Uterus (tissue), 4 donors: ENCODE measurements around the gene ATXN2. TPM values are rescaled to one million over a fixed set of nuclear protein-coding genes. Genes with fewer than 3 reads are reported as not detected.
"Not testable (repeated sequence)": the region's sequence is repeated elsewhere in the genome, so short reads cannot be mapped to it uniquely, and the experiment has no call there.

Experiments used
- DNase-seq, 2 donors: peaks; one replicate each; pipeline ENCODE4 v3.0.0-alpha.2; 2019 to 2020
- H3K27ac ChIP-seq, 2 donors: fragments of 200-600 bp; sonication (generic); 1 replicate in 1 of 2; 2 replicates in 1 of 2; pipeline ENCODE4 v1.5.1; 2016 to 2018
- H3K27me3 ChIP-seq, 2 donors: fragments of 200-600 bp; sonication (generic); one replicate each; pipeline ENCODE4 v1.5.1; 2018 to 2019; ENCODE audit warnings: control low read depth in 1 of 2
- H3K36me3 ChIP-seq, 2 donors: fragments of 200-600 bp; sonication (generic); one replicate each; pipeline ENCODE4 v1.5.1; 2019; ENCODE audit warnings: control low read depth in 1 of 2
- H3K4me1 ChIP-seq, 2 donors: fragments of 200-600 bp; sonication (generic); one replicate each; pipeline ENCODE4 v1.5.1; 2018 to 2019; ENCODE audit warnings: control low read depth in 1 of 2
- H3K4me3 ChIP-seq, 2 donors: fragments of 200-600 bp; sonication (generic); 1 replicate in 1 of 2; 2 replicates in 1 of 2; pipeline ENCODE4 v1.5.1; 2018 to 2019; ENCODE audit warnings: mild to moderate bottlenecking in 1 of 2
- H3K9me3 ChIP-seq, 2 donors: fragments of 200-600 bp; sonication (generic); one replicate each; pipeline ENCODE4 v1.5.1; 2019; ENCODE audit warnings: control low read depth in 1 of 2
- POLR2A ChIP-seq, 2 donors: fragments of 450-650 bp; IDR thresholded peaks; one replicate each; pipeline ENCODE4 v1.6.1; 2016; ENCODE audit warnings: antibody characterized with exemption in 2 of 2, mild to moderate bottlenecking in 1 of 2, moderate library complexity in 1 of 2
- intact Hi-C: fragments of 100-400 bp; cut with DNase I; formaldehyde crosslinking; loops from one replicate; pipeline ENCODE4 v1.15.1; 2023; ENCODE audit warnings: low total_unique reads
- small RNA-seq: library from RNA; depleted of rRNA; stranded (forward); fragments of <200 nt; gene quantifications from one replicate; pipeline ENCODE3, GENCODE V24; 2016
- total RNA-seq, 4 donors: library from RNA; depleted of rRNA in 3 of 4; stranded (reverse); fragments of >200 nt in 3 of 4; gene quantifications; one replicate each; pipeline versions ENCODE4 v1.1.0 to v1.2.4, GENCODE V29; 2014 to 2023
- TF ChIP-seq, protein P1 (sequence below), 4 experiments: fragments of 200-600 bp in 2 of 4; fragments of 450-650 bp in 2 of 4; sonication (generic) in 2 of 4; IDR thresholded peaks; one replicate each; pipeline ENCODE4 v1.5.1; 2016 to 2019; ENCODE audit warnings: antibody characterized with exemption in 4 of 4, mild to moderate bottlenecking in 2 of 4, moderate library complexity in 1 of 4
- donor health status: DM: yes; HTN: yes; CAD: no.

Gene ATXN2
- total RNA-seq, 4 donors from 2014 or later = 37.1 to 112 (median 66.0) TPM

DNA sequence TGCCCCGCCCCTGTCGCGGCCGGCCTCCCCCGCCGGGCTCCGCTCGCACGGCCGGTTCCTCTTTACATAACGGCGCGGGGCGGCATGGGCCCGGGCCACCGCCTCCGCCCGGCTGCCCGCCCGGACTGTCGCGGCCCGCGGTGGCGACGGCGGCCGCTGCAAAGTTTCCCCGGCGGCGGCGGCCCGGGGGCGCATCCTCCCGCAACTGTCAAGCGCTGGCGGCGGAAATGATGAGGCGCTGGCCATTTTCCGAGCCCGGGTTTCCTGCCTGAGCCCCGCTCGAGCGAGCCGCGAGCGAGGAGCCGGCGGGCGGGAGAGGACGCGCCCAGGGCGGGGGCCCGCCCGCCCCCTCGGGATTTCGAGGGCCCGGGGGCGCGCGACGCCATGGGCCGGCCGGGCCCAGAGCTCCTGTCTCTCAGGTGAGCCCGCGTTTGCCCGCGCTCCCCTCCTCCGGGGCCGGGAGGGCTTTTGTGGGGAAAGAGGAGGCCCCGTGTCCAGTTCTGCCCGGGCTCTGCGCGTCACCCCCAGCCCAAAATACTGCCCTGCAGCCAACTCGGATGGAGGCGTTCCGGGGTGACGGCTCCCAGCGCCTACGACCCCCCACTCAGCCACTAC, 193.1 kb downstream of the ATXN2 start, which contains the start of gene SH2B3:
TSS of gene SH2B3 (plus strand) at position 65 of the 615 bp plus-strand sequence. CDS start 12,223 bp downstream, outside the sequence.
- peaks cover 0 to 25% of the 10 kb centered on the region in 2 donors for H3K4me1 ChIP-seq
- peak; percentile 65 to 76 for TF ChIP-seq POLR2A (IDR thresholded peaks at IDR 0.05)
- TF ChIP-seq, protein P1, sequence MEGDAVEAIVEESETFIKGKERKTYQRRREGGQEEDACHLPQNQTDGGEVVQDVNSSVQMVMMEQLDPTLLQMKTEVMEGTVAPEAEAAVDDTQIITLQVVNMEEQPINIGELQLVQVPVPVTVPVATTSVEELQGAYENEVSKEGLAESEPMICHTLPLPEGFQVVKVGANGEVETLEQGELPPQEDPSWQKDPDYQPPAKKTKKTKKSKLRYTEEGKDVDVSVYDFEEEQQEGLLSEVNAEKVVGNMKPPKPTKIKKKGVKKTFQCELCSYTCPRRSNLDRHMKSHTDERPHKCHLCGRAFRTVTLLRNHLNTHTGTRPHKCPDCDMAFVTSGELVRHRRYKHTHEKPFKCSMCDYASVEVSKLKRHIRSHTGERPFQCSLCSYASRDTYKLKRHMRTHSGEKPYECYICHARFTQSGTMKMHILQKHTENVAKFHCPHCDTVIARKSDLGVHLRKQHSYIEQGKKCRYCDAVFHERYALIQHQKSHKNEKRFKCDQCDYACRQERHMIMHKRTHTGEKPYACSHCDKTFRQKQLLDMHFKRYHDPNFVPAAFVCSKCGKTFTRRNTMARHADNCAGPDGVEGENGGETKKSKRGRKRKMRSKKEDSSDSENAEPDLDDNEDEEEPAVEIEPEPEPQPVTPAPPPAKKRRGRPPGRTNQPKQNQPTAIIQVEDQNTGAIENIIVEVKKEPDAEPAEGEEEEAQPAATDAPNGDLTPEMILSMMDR (IDR thresholded peaks at IDR 0.05) = peak in 1 of 4 experiments; percentile 13
- H3K4me3 ChIP-seq = peak within 1 kb of the TSS; percentile 74 to 97
- H3K9me3 ChIP-seq = no peaks in the 10 kb centered on the region
- H3K36me3 ChIP-seq = no peaks in the 10 kb centered on the region
- DNase-seq = peak; percentile 78 to 80
- intact Hi-C loops = no loop called here
- H3K27ac ChIP-seq = peak within 1 kb of the TSS; percentile 89 to 90
- no peaks in the 10 kb centered on the region for H3K27me3 ChIP-seq

DNA sequence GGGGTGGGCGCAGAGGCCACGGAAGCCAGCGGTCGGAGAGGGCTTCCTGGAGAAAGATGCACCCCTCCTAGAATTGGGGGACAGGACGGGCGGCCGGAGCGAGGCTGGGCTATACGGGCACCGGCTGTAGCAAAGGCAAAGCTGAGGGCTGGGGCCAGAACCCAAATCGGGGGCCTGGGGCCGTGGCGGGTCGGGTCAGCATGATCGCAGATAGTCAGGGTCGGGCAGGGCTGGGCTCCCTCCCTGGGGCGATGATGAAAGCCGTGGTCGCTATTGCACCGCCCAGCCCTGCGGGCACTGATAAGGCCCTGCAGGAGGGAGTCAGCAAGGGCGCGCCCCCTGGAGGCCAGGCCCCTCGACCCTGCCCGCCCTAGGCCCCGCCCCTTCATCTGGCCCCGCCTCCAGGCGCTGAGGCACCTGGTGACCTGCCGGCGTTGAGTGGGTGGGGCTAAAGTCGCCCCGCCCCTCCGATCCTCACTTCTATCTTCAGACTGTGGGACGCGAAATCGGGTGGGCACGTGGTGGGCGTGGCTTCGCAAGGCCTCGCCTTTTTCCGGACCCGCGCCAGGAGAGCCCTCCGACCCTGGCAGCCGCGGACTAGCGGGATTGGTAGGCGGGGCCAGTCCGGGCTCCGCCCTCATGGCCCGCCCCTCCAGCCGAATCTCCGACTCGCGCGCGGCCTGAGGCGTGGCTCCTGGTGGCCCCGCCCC, 193.8 kb downstream of the ATXN2 start:
- intact Hi-C loops = no loop called here
- H3K4me1 ChIP-seq = peaks cover 0 to 25% of the 10 kb centered on the region in 2 donors
- H3K4me3 ChIP-seq = peak overlapping the region; percentile 74 to 97
- H3K9me3 ChIP-seq = no peaks in the 10 kb centered on the region
- DNase-seq = peak; percentile 93 to 94
- TF ChIP-seq, protein P1 (IDR thresholded peaks at IDR 0.05) = peak; percentile 38 to 58 (median 56)
- peak in 1 of 2 donors; percentile 28 for TF ChIP-seq POLR2A (IDR thresholded peaks at IDR 0.05)
- no peaks in the 10 kb centered on the region for H3K36me3 ChIP-seq
- H3K27me3 ChIP-seq = no peaks in the 10 kb centered on the region
- peak overlapping the region; percentile 89 to 90 for H3K27ac ChIP-seq

DNA sequence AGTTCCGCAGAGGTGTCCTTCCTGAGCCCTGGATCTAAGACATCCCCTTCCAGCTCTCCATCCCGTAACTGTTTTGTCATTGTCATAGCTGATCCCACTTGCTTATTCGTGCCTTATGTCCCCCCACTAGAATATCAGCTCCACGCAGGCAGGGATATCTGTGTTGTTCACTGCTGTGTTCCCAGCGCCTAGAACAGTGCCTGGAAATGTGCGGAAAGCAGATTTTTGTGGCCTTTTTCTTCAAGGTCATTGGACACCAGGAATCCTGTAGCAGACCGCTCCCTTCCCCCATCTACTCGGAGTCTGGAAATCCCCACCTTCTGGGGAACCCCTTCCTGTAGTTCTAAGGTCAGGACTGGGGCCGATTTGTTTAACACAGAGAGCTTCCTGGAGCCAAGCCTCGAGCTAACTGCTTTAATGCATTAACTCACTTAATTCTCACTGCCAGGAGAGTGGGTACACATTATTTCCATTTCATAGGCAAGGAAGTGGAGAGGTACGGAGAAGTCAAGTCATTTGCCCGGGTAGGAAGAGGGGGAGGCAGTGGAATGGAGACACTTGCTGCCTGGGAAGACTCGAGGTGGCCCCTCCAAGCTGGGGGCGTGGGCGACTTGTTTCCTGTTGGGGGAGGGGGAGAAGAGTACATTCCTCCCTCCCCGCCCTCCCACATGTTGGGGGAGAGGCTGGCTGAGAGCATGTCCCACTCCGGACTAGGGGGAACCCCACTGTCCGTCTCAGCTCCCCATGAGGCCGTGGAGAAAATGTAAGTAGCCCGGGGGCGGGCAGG, 194.6 kb downstream of the ATXN2 start:
- no peaks in the 10 kb centered on the region for H3K27me3 ChIP-seq
- H3K36me3 ChIP-seq = no peaks in the 10 kb centered on the region
- intact Hi-C loops = no loop called here
- peak; percentile 45 to 53 for DNase-seq
- peak overlapping the region; percentile 89 to 90 for H3K27ac ChIP-seq
- TF ChIP-seq, protein P1 (IDR thresholded peaks at IDR 0.05) = no peak
- no peak for TF ChIP-seq POLR2A (IDR thresholded peaks at IDR 0.05)
- peaks cover 0 to 21% of the 10 kb centered on the region in 2 donors for H3K4me1 ChIP-seq
- peak overlapping the region; percentile 74 to 97 for H3K4me3 ChIP-seq
- no peaks in the 10 kb centered on the region for H3K9me3 ChIP-seq

DNA sequence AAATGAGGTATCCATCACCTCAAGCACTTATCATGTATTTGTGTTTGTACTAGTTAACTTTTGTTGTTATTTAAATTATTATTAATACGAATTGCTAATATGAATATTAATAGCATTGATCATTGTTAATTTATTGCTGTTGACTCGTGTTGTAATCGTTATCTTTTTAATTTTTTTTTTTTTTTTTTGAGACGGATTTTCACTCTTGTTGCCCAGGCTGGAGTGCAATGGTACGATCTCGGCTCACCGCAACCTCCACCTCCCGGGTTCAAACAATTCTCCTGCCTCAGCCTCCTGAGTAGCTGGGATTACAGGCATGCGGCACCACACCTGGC, 196.7 kb downstream of the ATXN2 start:
- intact Hi-C loops, H3K36me3 ChIP-seq, H3K27me3 ChIP-seq, H3K4me3 ChIP-seq, DNase-seq, H3K9me3 ChIP-seq: not testable (repeated sequence)
- Histone ChIP-seq H3K27ac (peak overlapping the region; percentile 89 to 90), H3K4me1 (peaks cover 0 to 20% of the 10 kb centered on the region in 2 donors)

Small RNA genes within 50 kb of the gene (small RNA-seq; reads per million reads assigned to genes)
- gene RF00066 = not detected

Other genes starting within 250 kb of the ATXN2 start
- 10 to 100 TPM in 2 of 4 donors, under 1 TPM in 2; under 0.01 to 15.1 (median 6.0) TPM for gene PHETA1, start 230.2 kb downstream of the ATXN2 start, total RNA-seq
- 10 to 100 TPM; 11.8 to 31.3 (median 21.8) TPM for gene SH2B3, start 193.4 kb downstream of the ATXN2 start, total RNA-seq
- 10 to 100 TPM in 3 of 4 donors, 1 to 10 TPM in 1; 3.1 to 23.0 (median 20.4) TPM for gene BRAP, start 86.6 kb upstream of the ATXN2 start, total RNA-seq
- 10 to 100 TPM; 19.4 to 46.4 (median 26.7) TPM for gene ACAD10, start 86.7 kb upstream of the ATXN2 start, total RNA-seq
- 100 to 1,000 TPM in 1 of 4 donors, 10 to 100 TPM in 3; 13.1 to 102 (median 73.5) TPM for gene ALDH2, start 167.6 kb upstream of the ATXN2 start, total RNA-seq
- 10 to 100 TPM; 20.0 to 53.7 (median 43.1) TPM for gene MAPKAPK5, start 242.9 kb upstream of the ATXN2 start, total RNA-seq